PC-3 (cell line): Measurements from ENCODE around the gene ENTPD5. TPM values are rescaled to one million over a fixed set of nuclear protein-coding genes. Genes with fewer than 3 reads are reported as not detected.
"Not testable (repeated sequence)": the region's sequence is repeated elsewhere in the genome, so short reads cannot be mapped to it uniquely, and the experiment has no call there.

ENCODE experiments used
- ATAC-seq: fragments of 200-7000 bp; cut with Tn5 transposase; 2 replicates; pipeline ENCODE4 v1.9.1; 2020; ENCODE audit warnings: mild to moderate bottlenecking, moderate library complexity
- BruUV-seq: library from RNA; stranded (reverse); fragments of 400-500 nt; replicated peaks from 2 replicates; lab custom pipeline; 2021; lab: Mats Ljungman, UMichigan
- CTCF ChIA-PET: fragments of 300-600 bp; sonication (Branson Sonifier 250); formaldehyde crosslinking; loops from one replicate; lab custom pipeline; 2022; ENCODE audit warnings: antibody characterized with exemption; lab: Charles Lee
- POLR2A ChIA-PET: fragments of 300-600 bp; sonication (Branson Sonifier 250); formaldehyde crosslinking; loops from one replicate; lab custom pipeline; 2022; ENCODE audit warnings: antibody characterized with exemption; ENCODE audit not compliant: unreplicated experiment; lab: Charles Lee
- DNase-seq: peaks from one replicate; pipeline ENCODE4 v3.0.0-alpha.2; 2015
- H2AFZ ChIP-seq: fragments of 300-600 bp; sonication (generic); 2 replicates; pipeline ENCODE4 v1.6.0; 2016; ENCODE audit warnings: antibody characterized with exemption, low read length
- H3F3A ChIP-seq: fragments of 300-600 bp; sonication (generic); one replicate; pipeline ENCODE4 v1.6.0; 2017; ENCODE audit warnings: antibody characterized with exemption, low read length, control low read depth, mild to moderate bottlenecking; ENCODE audit not compliant: unreplicated experiment
- H3K27ac ChIP-seq: fragments of 300-600 bp; sonication (generic); 2 replicates; pipeline ENCODE4 v1.5.1; 2016; ENCODE audit warnings: mild to moderate bottlenecking, low read length
- H3K27me3 ChIP-seq: fragments of 300-600 bp; sonication (generic); 2 replicates; pipeline ENCODE4 v1.6.1; 2016; ENCODE audit warnings: low read length, mixed read lengths
- H3K36me3 ChIP-seq: fragments of 300-600 bp; sonication (generic); 2 replicates; pipeline ENCODE4 v1.6.1; 2016; ENCODE audit warnings: low read depth, mixed run types, low read length, mixed read lengths
- H3K4me1 ChIP-seq: fragments of 300-600 bp; sonication (generic); 2 replicates; pipeline ENCODE4 v1.5.1; 2016; ENCODE audit warnings: low read length; ENCODE audit not compliant: insufficient read depth
- H3K4me2 ChIP-seq: fragments of 300-600 bp; sonication (generic); 2 replicates; pipeline ENCODE4 v1.6.0; 2016; ENCODE audit warnings: low read length
- H3K4me3 ChIP-seq: fragments of 300-600 bp; sonication (generic); 2 replicates; pipeline ENCODE4 v1.5.1; 2016; ENCODE audit warnings: mild to moderate bottlenecking, low read length, mixed read lengths
- H3K79me2 ChIP-seq: fragments of 300-600 bp; sonication (generic); 2 replicates; pipeline ENCODE4 v1.6.1; 2017; ENCODE audit warnings: low read length, mixed read lengths
- H3K9ac ChIP-seq: fragments of 300-600 bp; sonication (generic); 2 replicates; pipeline ENCODE4 v1.6.0; 2016; ENCODE audit warnings: mild to moderate bottlenecking, low read length
- H3K9me2 ChIP-seq: fragments of 300-600 bp; sonication (generic); replicated peaks from 2 replicates; pipeline ENCODE4 v1.6.1; 2016; ENCODE audit warnings: mixed run types, low read length, mixed read lengths
- H3K9me3 ChIP-seq: fragments of 300-600 bp; sonication (generic); 2 replicates; pipeline ENCODE4 v1.6.1; 2016; ENCODE audit warnings: low read length, mixed read lengths
- H4K20me1 ChIP-seq: fragments of 300-600 bp; sonication (generic); 2 replicates; pipeline ENCODE4 v1.6.1; 2016; ENCODE audit warnings: low read length, mixed read lengths
- EZH2 ChIP-seq: fragments of 300-600 bp; sonication (generic); IDR thresholded peaks from one replicate; pipeline ENCODE4 v1.6.1; 2017; ENCODE audit warnings: antibody characterized with exemption, mild to moderate bottlenecking, low read length; ENCODE audit not compliant: unreplicated experiment
- EZH2phosphoT487 ChIP-seq: fragments of 300-600 bp; sonication (generic); IDR thresholded peaks from 2 replicates; pipeline ENCODE4 v1.6.1; 2018; ENCODE audit warnings: mild to moderate bottlenecking, antibody characterized with exemption, low read length, borderline replicate concordance
- intact Hi-C: fragments of 100-400 bp; cut with micrococcal nuclease; formaldehyde crosslinking; loops from 2 replicates; pipeline ENCODE4 v1.9.0; 2023
- total RNA-seq: library from RNA; depleted of rRNA; stranded (reverse); fragments of >200 nt; gene quantifications from 2 replicates; pipeline ENCODE4 v1.2.3, GENCODE V29; 2014
- TF ChIP-seq, protein P1 (sequence below): fragments of 300-600 bp; sonication (generic); conservative IDR thresholded peaks from 2 replicates; pipeline ENCODE4 v1.5.1; 2017; ENCODE audit warnings: antibody characterized with exemption, low read depth, mild to moderate bottlenecking, low read length

The ENTPD5 gene
- total RNA-seq, 1 experiment from 2014 or later, result 11.2 TPM

- no peaks in the 10 kb centered on the region for H3K79me2 ChIP-seq
- ATAC-seq, result no peak
- no peak for DNase-seq
- no TSS peak for BruUV-seq
- H3K4me2 ChIP-seq, result no peak overlapping the region
- H3K9ac ChIP-seq, result no peak overlapping the region
- POLR2A ChIA-PET, result interaction anchor here (0.7 kb wide), 1 partner anchor 200 kb away, joined by 9 read pairs; no protein-coding TSS in a partner anchor
- H4K20me1 ChIP-seq, result no peaks in the 10 kb centered on the region
- H3K9me3 ChIP-seq, result no peaks in the 10 kb centered on the region
- no peak overlapping the region for H3K4me3 ChIP-seq
- no peaks in the 10 kb centered on the region for H3K9me2 ChIP-seq
- TF ChIP-seq EZH2 (no peak), EZH2phosphoT487 (no peak)
- TF ChIP-seq, protein P1, sequence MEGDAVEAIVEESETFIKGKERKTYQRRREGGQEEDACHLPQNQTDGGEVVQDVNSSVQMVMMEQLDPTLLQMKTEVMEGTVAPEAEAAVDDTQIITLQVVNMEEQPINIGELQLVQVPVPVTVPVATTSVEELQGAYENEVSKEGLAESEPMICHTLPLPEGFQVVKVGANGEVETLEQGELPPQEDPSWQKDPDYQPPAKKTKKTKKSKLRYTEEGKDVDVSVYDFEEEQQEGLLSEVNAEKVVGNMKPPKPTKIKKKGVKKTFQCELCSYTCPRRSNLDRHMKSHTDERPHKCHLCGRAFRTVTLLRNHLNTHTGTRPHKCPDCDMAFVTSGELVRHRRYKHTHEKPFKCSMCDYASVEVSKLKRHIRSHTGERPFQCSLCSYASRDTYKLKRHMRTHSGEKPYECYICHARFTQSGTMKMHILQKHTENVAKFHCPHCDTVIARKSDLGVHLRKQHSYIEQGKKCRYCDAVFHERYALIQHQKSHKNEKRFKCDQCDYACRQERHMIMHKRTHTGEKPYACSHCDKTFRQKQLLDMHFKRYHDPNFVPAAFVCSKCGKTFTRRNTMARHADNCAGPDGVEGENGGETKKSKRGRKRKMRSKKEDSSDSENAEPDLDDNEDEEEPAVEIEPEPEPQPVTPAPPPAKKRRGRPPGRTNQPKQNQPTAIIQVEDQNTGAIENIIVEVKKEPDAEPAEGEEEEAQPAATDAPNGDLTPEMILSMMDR, result no peak
- intact Hi-C loops, result no loop called here
- no peaks in the 10 kb centered on the region for H3K27me3 ChIP-seq
- H2AFZ ChIP-seq, result no peak overlapping the region
- H3K36me3 ChIP-seq, result peaks cover 58% of the 10 kb centered on the region
- H3K27ac ChIP-seq, result no peak overlapping the region
- CTCF ChIA-PET, result no interaction called here
- H3K4me1 ChIP-seq, result no peaks in the 10 kb centered on the region
- H3F3A ChIP-seq, result peaks cover 7% of the 10 kb centered on the region
Observed at GRCh38 chr14:73924337-73924736, 94.8 kb downstream of the ENTPD5 start.

DNA sequence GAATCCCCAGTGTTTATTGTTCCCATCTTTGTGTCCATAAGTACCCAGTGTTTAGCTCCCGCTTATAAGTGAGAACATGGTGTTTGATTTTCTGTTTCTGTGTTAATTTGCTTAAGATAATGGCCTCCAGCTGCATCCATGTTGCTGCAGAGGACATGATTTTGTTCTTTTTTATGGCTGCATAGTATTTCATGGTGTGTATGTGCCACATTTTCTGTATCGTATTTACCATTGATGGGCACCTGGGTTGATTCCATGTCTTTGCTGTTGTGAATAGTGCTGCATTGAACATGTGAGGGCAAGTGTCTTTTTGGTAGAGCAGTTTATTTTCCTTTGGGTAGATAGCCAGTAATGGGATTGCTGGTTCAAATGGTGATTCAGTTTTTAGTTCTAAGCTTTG lies 99.6 kb downstream of the ENTPD5 start:
- H2AFZ ChIP-seq, intact Hi-C loops, H4K20me1 ChIP-seq, H3F3A ChIP-seq, DNase-seq, CTCF ChIA-PET, H3K9me2 ChIP-seq, H3K4me1 ChIP-seq, H3K9ac ChIP-seq, ATAC-seq, H3K79me2 ChIP-seq, H3K9me3 ChIP-seq, BruUV-seq, H3K27ac ChIP-seq, H3K27me3 ChIP-seq, H3K4me2 ChIP-seq, H3K4me3 ChIP-seq: not testable (repeated sequence)
- POLR2A ChIA-PET, result interaction anchor here (0.6 kb wide), 1 partner anchor 30 kb away, joined by 13 read pairs; the partner anchor contains the start of gene FAM161B
- H3K36me3 ChIP-seq, result peaks cover 44% of the 10 kb centered on the region

DNA sequence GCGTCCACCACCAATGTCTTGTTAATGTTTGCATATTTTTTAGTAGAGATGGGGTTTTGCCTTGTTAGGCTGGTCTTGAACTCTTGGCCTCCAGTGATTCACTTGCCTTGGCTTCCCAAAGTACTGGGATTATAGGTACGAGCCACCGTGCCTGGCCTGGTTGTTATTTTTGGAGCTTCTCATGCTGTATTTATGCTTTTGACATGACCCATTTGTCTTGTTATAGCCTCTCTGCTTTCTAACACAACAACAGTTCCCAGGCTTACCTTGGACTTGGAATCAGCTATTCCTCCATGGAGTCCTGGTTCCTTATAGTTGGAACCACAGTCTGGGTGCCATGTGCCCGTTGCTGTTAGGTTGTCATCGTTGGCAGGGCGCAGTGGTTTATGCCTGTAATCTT lies 102.8 kb downstream of the ENTPD5 start:
- H2AFZ ChIP-seq, result no peak overlapping the region
- H3K9ac ChIP-seq, result no peak overlapping the region
- no peaks in the 10 kb centered on the region for H3K27me3 ChIP-seq
- DNase-seq, result no peak
- ATAC-seq, result no peak
- BruUV-seq, result no TSS peak
- H3K36me3 ChIP-seq, result peaks cover 42% of the 10 kb centered on the region
- H4K20me1 ChIP-seq, result no peaks in the 10 kb centered on the region
- 0 out of 2 replicates have a peak, but pooled peaks cover 10% of the 10 kb centered on the region for H3K79me2 ChIP-seq
- ChIA-PET CTCF (interaction anchor here (0.6 kb wide), 1 partner anchor 205 kb away, joined by 3 read pairs; no protein-coding TSS in a partner anchor), POLR2A (no interaction called here)
- H3K9me2 ChIP-seq, result no peaks in the 10 kb centered on the region
- no peak overlapping the region for H3K4me2 ChIP-seq
- no peaks in the 10 kb centered on the region for H3F3A ChIP-seq
- intact Hi-C loops, result no loop called here
- H3K9me3 ChIP-seq, result no peaks in the 10 kb centered on the region
- TF ChIP-seq EZH2phosphoT487, result no peak
- TF ChIP-seq, protein P1, result no peak
- no peak for TF ChIP-seq EZH2
- H3K4me1 ChIP-seq, result peaks cover 6% of the 10 kb centered on the region
- no peak overlapping the region for H3K4me3 ChIP-seq
- H3K27ac ChIP-seq, result no peak overlapping the region
